Measurements from ENCODE around the gene TMX3.

Gene TMX3

DNA sequence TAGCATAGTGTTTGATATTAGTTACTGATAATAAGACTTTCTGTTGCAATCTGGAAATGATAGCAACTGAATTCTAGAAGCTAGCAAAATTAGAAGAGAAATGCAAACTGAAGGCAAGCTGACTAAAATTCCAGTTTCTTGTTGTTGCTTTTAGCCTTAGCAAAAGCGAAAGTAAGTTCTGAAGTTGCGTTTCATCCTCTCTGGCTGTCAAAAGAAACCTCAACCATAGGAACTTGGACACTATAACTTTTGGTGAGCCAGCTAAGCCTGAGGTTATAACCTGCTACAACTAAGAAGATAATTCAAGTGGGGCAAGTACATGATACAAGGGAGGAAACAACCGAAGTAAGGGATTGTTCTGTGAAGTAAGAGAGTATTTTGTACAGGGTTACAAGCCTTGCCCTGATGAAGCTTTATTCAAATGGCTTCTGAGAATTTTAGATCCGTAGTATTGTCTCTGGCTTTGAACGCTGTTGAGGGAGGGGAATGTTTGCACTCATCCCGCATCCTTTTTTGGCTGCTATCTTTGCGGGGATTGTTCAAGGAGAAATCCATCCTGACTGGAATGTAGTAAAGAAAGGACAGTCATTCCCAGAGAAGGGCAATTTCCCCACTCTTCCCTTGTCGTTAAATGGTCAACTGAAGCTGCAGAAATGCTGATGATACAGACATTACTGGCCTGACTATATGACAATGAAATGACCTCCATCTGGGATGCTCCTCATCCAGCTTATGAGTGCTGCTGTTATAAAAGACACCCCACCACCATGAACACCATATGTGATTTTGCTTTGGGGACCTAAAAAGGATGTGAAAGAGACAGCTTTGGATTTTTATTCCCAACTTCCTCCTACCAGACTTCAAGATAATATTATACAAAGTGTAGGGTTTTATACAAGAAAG lies 7.0 kb upstream of the TMX3 start:
- H3K9me3 Mint-ChIP-seq, result peaks cover 2% of the 10 kb centered on the region
- no peaks in the 10 kb centered on the region for H3K27me3 Mint-ChIP-seq (ENCODE audit: low read depth)
- H3K36me3 Mint-ChIP-seq (ENCODE audit: low read depth), result peaks cover 4% of the 10 kb centered on the region
- TF ChIP-seq, protein P1, sequence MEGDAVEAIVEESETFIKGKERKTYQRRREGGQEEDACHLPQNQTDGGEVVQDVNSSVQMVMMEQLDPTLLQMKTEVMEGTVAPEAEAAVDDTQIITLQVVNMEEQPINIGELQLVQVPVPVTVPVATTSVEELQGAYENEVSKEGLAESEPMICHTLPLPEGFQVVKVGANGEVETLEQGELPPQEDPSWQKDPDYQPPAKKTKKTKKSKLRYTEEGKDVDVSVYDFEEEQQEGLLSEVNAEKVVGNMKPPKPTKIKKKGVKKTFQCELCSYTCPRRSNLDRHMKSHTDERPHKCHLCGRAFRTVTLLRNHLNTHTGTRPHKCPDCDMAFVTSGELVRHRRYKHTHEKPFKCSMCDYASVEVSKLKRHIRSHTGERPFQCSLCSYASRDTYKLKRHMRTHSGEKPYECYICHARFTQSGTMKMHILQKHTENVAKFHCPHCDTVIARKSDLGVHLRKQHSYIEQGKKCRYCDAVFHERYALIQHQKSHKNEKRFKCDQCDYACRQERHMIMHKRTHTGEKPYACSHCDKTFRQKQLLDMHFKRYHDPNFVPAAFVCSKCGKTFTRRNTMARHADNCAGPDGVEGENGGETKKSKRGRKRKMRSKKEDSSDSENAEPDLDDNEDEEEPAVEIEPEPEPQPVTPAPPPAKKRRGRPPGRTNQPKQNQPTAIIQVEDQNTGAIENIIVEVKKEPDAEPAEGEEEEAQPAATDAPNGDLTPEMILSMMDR (IDR thresholded peaks at IDR 0.05; ENCODE audit: unreplicated experiment in 3 of 3), result no peak
- peak overlapping the region in 1 of 3 experiments; percentile 63 for H3K27ac Mint-ChIP-seq
- peak overlapping the region in 1 of 3 experiments; percentile 35 for H3K4me3 Mint-ChIP-seq
- no peaks in the 10 kb centered on the region for H3K4me1 Mint-ChIP-seq

DNA sequence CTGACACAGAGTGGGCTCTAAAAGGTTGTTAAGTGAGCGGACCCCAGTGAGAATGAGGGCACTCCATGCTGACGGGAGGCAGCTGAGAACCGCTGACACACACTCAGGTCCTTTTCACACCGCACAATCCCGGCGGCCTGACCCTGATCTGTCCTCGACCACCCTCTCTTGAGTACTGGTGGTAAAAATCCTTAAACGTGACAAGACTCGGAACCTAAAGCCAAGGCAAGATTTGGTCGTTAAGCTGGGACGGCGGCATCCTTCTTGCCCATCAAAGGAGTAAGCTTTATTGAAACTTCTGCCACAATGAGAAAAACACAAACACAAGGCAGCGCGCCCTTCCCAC lies 569 bp downstream of the TMX3 start:
- peak overlapping the region; percentile 95 to 98 (median 97) for H3K4me3 Mint-ChIP-seq

DNA sequence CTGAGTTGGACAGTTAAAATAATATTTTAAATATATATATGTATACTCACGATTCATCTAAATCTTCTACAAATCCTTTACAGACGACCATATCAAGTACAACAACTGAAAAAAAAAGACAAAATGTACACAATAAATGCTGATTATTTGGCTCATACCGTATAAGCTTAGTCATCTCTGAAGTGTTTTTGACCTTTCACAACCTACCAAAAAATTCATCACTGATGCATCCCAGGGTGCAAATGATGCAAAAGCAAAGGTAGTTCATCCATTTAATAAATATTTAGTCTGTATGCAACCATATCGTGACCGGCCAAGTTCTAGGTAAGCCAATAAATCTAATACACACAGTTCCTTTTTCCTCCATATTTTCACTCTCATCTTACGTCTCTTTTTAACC lies 1.1 kb downstream of the TMX3 start:
- peaks cover 31% of the 10 kb centered on the region for H3K36me3 Mint-ChIP-seq (ENCODE audit: low read depth)
- H3K27me3 Mint-ChIP-seq (ENCODE audit: low read depth), result no peaks in the 10 kb centered on the region
- H3K4me1 Mint-ChIP-seq, result peaks cover 26% of the 10 kb centered on the region
- H3K9me3 Mint-ChIP-seq, result no peaks in the 10 kb centered on the region
- TF ChIP-seq, protein P1 (IDR thresholded peaks at IDR 0.05; ENCODE audit: unreplicated experiment in 3 of 3), result no peak
- H3K27ac Mint-ChIP-seq, result peak overlapping the region; percentile 58 to 94 (median 79)
- peak overlapping the region; percentile 95 to 98 (median 97) for H3K4me3 Mint-ChIP-seq

More for the DNA sequence above, 569 bp downstream of the TMX3 start:
- Mint-ChIP-seq H3K36me3 (ENCODE audit: low read depth) (peaks cover 28% of the 10 kb centered on the region), H3K9me3 (no peaks in the 10 kb centered on the region), H3K4me1 (peaks cover 26% of the 10 kb centered on the region), H3K27ac (peak overlapping the region; percentile 58 to 94 (median 79)), H3K27me3 (ENCODE audit: low read depth) (no peaks in the 10 kb centered on the region)
- TF ChIP-seq, protein P1 (IDR thresholded peaks at IDR 0.05; ENCODE audit: unreplicated experiment in 3 of 3), result no peak

DNA sequence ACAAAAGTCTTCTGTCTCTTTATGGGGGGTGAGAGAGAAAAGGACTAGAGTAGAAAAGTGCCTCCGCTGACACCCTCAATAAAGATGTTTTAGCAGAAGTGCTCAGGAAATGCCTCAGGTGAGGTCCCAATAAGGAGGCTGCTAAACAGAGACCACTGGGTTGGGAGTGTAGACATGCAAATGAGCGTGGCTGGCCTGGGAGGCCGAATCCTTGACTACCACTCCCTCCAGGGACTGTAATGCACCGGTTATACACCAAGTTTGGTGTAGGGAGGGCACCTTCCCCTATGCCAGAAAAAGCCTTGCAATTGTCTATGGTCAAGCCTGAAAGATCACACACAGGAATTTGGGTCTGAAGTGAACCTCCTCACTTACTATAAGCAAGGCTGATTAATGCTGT lies 1.8 kb downstream of the TMX3 start:
- Mint-ChIP-seq H3K27me3 (ENCODE audit: low read depth) (no peaks in the 10 kb centered on the region), H3K9me3 (no peaks in the 10 kb centered on the region), H3K36me3 (ENCODE audit: low read depth) (peaks cover 38% of the 10 kb centered on the region), H3K4me1 (peaks cover 26% of the 10 kb centered on the region), H3K4me3 (peak overlapping the region; percentile 78 to 85 (median 83)), H3K27ac (peak overlapping the region in 1 of 3 experiments; percentile 32)
- TF ChIP-seq, protein P1 (IDR thresholded peaks at IDR 0.05; ENCODE audit: unreplicated experiment in 3 of 3), result no peak

DNA sequence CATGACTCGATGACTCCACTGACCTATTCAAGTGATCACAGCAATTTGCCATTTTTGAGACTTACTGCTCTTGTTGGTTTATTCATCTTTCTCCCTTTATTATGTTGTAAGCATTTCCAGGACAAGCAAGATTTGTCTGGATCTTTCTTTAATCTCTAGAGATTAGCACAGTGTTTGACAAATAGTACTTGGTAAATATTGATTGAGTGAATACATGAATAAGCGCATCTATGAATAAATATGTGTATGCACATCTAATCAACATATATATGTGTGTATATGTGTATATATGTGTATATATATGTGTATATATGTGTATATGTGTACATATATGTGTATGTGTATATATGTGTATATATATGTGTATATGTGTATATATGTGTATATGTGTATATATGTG lies 7.3 kb downstream of the TMX3 start:
- no peak overlapping the region for H3K27ac Mint-ChIP-seq
- H3K4me3 Mint-ChIP-seq, result no peak overlapping the region
- peaks cover 69% of the 10 kb centered on the region for H3K36me3 Mint-ChIP-seq (ENCODE audit: low read depth)
- TF ChIP-seq, protein P1 (IDR thresholded peaks at IDR 0.05; ENCODE audit: unreplicated experiment in 3 of 3), result no peak
- H3K9me3 Mint-ChIP-seq, result no peaks in the 10 kb centered on the region
- no peaks in the 10 kb centered on the region for H3K27me3 Mint-ChIP-seq (ENCODE audit: low read depth)
- no peaks in the 10 kb centered on the region for H3K4me1 Mint-ChIP-seq

- Mint-ChIP-seq H3K27ac (no peak overlapping the region), H3K4me1 (no peaks in the 10 kb centered on the region), H3K36me3 (ENCODE audit: low read depth) (peaks cover 67% of the 10 kb centered on the region), H3K9me3 (no peaks in the 10 kb centered on the region), H3K4me3 (no peak overlapping the region), H3K27me3 (ENCODE audit: low read depth) (no peaks in the 10 kb centered on the region)
- TF ChIP-seq, protein P1 (IDR thresholded peaks at IDR 0.05; ENCODE audit: unreplicated experiment in 3 of 3), result no peak
Observed at GRCh38 chr18:68705119-68705518, 9.8 kb downstream of the TMX3 start.

Measured in nephron (organoid).